Caki2 (cell line): ENCODE measurements around the gene ZNF142. TPM values are rescaled to one million over a fixed set of nuclear protein-coding genes. Genes with fewer than 3 reads are reported as not detected.
"Not testable (repeated sequence)": the region's sequence is repeated elsewhere in the genome, so short reads cannot be mapped to it uniquely, and the experiment has no call there.

Experiments
- DNase-seq: peaks from one replicate; pipeline ENCODE4 v3.0.0-alpha.2; 2015; ENCODE audit warnings: low read depth
- in situ Hi-C: cut with HindIII; loops from 2 replicates; pipeline ENCODE4 v1.10.0; 2016; ENCODE audit warnings: low sequenced_read_pairs, low pct_unique_long_range_greater_than_20kb, mixed read lengths
- total RNA-seq: library from RNA; depleted of rRNA; stranded (reverse); fragments of >200 nt; shearing (Covaris generic); gene quantifications from 2 replicates; pipeline ENCODE4 v1.2.3, GENCODE V29; 2014; ENCODE audit warnings: low replicate concordance; rRNA removed

Gene ZNF142, protein sequence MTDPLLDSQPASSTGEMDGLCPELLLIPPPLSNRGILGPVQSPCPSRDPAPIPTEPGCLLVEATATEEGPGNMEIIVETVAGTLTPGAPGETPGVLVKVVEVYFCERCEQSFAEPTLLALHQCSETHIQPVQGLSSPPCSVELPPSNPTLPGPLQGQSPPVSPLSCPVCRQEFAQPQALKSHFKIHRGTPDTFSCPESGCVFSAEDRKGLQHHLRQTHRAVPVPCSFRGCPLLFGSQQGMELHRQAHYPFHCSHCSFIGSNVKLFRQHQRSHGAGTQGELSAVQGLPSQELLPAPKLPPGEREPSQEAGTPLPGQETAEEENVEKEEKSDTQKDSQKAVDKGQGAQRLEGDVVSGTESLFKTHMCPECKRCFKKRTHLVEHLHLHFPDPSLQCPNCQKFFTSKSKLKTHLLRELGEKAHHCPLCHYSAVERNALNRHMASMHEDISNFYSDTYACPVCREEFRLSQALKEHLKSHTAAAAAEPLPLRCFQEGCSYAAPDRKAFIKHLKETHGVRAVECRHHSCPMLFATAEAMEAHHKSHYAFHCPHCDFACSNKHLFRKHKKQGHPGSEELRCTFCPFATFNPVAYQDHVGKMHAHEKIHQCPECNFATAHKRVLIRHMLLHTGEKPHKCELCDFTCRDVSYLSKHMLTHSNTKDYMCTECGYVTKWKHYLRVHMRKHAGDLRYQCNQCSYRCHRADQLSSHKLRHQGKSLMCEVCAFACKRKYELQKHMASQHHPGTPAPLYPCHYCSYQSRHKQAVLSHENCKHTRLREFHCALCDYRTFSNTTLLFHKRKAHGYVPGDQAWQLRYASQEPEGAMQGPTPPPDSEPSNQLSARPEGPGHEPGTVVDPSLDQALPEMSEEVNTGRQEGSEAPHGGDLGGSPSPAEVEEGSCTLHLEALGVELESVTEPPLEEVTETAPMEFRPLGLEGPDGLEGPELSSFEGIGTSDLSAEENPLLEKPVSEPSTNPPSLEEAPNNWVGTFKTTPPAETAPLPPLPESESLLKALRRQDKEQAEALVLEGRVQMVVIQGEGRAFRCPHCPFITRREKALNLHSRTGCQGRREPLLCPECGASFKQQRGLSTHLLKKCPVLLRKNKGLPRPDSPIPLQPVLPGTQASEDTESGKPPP (N-terminal part only)
- 1.4 and 5.4 TPM in 2 replicates for total RNA-seq

DNA sequence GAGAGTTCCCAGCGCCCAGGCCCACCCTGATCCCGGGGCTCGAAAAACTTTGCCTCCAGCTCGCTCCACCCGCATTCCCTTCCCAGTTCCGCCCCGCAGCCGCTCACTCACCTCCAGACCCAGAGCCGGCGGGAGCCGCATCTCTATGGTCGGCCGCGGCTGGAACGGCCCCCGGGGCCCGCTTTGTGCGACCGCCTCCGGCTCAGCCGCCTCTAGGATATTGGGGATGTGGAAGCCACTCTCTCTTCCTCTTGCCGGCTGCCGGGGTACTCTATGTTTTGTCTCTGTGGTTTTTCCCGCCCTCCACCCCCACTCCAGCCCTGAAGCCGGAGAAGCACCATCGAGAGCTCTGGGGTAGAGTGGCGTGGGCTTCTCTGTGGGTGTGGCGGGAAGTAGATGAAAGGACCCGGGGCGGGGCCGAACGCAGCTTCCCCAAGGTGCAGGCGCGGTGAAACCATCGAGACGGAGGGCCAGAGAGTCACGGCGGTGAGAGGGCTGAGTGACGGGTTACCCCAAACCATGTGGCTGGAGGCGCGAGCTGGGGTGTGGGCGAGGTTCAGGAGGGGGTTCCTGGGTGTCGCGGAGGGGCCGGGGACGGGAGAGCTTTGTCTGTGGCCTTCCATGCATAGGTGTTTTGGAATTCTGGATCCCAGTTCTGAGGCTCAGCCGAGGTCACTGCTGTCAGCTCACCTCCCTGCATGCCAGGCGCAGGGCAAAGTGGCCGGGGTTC, at the start of gene ZNF142, which contains the start of gene BCS1L:
ZNF142 (minus strand) TSS at position 366 of the 730 bp plus-strand sequence. CDS start 3,194 bp downstream, outside the sequence.
BCS1L (plus strand) TSS at position 426 of the 730 bp plus-strand sequence. CDS start 1,305 bp downstream, outside the sequence.
- peak; percentile 83 for DNase-seq
- in situ Hi-C loops: no loop called here

- in situ Hi-C loops: no loop called here
- no peak for DNase-seq
Measured at GRCh38 chr2:218708086-218708485, 48.7 kb upstream of the ZNF142 start.

GRCh38 chr2:218703341-218703740, 43.9 kb upstream of the ZNF142 start:
- DNase-seq: no peak
- in situ Hi-C loops: no loop called here

DNA sequence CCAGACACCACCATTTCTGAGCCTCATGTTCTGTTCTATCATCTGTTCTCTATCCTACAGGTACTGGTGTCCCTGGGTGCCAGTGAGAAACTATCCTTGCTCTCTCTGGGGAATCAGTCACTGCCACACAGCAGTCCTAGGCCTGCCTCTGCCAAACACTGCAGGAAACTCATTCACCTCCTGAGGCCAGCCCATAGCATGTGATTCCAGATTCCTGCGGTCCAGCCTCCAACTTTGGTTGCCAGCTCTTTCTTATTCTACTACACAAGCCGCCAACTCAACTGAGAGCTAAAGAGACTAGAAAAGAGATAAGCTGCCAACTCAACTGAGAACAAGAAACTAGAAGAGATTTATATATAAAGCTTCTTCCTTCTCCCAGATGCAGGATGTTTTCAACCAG, 42.4 kb upstream of the ZNF142 start:
- in situ Hi-C loops: no loop called here
- DNase-seq: no peak

- DNase-seq: no peak
- in situ Hi-C loops: no loop called here
Measured at GRCh38 chr2:218698885-218699284, 39.5 kb upstream of the ZNF142 start.

DNA sequence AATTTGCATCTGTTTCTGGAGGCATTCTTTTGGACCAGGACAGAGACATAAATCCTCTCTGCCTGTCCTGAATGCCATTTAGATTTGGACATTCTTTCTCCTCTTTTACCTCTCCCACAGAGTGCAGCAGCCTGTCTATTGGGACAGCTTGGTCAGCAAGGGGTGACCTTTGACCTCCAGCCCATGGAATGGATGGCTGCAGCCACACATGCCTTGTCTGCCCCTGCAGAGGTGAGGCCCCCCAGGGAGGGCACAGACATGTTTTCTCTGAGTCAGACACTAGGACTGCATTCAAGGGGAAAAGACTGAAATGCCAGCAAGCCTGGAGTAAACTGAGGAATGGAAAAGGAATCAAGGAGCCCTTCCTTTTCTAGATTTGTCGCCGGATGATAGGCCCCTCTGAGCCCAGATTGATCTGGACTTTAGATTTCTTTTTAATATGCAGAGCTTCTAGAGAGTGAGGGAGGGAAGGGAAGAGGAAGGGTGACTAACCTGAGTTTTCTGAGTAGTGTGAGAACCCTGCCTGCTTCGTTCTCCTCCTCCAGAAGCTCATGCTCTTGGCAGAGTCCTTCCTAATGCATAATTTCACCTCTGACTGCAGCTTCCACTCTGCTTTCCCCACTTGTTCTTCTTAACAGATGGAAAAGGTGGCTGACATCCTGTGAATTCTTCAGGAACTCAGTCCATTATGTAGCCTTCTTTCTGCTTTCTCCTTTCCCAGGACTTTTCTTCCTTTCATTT, 35.2 kb upstream of the ZNF142 start:
- no peak for DNase-seq
- in situ Hi-C loops: no loop called here

- DNase-seq: no peak
- in situ Hi-C loops: no loop called here
Measured at GRCh38 chr2:218691234-218691633, 31.8 kb upstream of the ZNF142 start.

DNA sequence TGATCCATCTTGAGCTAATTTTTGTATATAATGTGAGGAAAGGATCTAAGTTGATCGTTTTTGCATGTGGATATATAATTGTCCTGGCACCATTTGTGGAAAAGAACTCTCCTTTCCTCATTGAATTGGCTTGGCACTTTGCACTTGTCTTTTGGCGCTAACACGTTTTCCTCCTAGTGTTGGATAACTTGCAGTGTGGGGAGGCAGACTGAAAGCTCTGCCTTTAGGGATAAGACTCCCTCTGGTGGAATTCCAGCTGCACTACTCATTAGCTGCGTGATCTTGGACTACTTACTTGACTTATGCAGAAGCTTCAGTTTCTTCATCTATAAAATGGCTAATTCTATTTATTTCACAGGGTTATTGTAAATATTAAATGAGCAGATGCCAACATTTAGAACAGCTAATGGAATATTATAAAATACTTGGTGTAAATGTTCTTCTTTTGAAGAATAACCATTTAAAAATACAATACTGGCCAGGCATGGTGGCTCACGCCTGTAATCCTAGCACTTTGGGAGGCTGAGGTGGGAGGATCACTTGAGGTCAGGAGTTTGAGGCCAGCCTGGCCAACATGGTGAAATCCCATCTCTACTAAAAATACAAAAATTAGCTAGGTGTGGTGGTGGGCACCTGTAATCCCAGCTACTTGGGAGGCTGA, 28.1 kb upstream of the ZNF142 start:
- in situ Hi-C loops: not testable (repeated sequence)
- DNase-seq: peak; percentile 45

DNA sequence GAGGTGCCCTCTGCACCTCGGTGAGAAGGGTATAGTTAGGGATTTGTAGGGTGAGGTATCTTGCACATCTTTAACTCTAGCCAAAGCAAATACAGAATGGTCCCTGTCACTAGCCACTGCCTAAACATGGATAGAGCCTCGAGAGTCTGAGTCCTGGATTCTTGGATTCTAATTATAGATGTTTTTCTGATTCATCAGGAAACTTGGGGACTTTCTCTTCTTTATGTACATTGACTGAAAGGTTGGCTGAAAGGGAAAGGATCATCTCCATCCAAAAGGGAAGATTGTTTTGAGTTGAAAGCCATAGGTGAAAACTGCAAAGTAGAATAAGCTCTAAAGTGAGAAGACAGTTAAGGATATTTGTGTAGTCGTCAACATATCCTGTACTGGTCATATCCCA, 20.6 kb upstream of the ZNF142 start:
- in situ Hi-C loops: no loop called here
- DNase-seq: no peak

DNA sequence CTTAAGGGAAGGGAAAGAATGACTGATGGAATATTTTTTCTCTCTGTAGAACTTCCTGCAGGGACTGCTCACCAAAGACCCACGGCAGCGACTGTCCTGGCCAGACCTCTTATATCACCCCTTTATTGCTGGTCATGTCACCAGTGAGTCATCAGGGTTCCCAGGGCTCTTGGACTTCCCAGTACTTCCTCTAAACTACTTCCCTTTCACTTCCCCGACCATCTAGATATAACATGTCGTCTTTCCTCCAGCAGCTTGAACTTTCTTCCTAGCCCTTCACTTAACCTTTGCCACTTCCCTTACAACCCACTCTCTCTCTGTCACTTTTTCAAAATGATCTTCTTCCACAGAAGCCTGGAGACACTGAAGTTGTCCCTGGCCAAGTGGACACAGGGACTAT, 19.7 kb upstream of the ZNF142 start:
- no peak for DNase-seq
- in situ Hi-C loops: no loop called here

GRCh38 chr2:218671654-218672566, 12.5 kb upstream of the ZNF142 start, which contains the start of the genes RNF25 and STK36:
Gene RNF25 (minus strand): TSS chr2:218672002. CDS start chr2:218671970, 32 bp downstream.
Gene STK36 (plus strand): TSS chr2:218672086. CDS start chr2:218672830, 744 bp downstream.
- peak; percentile 73 for DNase-seq
- in situ Hi-C loops: no loop called here

GRCh38 chr2:218671097-218671653, 11.8 kb upstream of the ZNF142 start:
- in situ Hi-C loops: no loop called here
- DNase-seq: peak; percentile 31

DNA sequence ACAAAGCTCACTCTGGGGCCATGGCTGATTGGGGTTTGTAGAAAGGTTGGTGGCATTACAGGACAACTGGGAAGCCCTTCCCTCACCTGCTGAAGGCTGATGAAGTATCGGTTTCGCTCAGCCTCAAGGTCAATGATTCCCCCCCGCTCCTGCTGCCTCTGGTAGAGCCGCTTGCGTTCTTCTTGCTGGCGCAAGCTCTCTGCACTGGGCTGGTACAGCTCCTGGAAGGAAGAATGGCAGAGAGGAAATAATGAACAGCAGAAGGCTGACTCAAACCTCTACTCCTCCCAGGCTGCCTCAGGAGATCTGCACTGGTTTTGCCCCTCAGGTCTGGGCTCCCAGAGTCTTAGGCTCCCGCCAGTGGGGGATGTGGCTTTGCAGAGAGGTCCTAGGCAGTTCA, 5.2 kb upstream of the ZNF142 start:
- DNase-seq: no peak
- in situ Hi-C loops: no loop called here

GRCh38 chr2:218663901-218664300, 4.5 kb upstream of the ZNF142 start:
- no peak for DNase-seq
- in situ Hi-C loops: no loop called here

GRCh38 chr2:218662827-218663226, 3.4 kb upstream of the ZNF142 start:
- in situ Hi-C loops: no loop called here
- no peak for DNase-seq
